MM.1S (cell line): ENCODE data around the gene PAPOLB.

Source experiments
- DNase-seq: peaks from one replicate; pipeline ENCODE4 v3.0.0-alpha.2; 2015
- H2AFZ ChIP-seq: fragments of 300-600 bp; sonication (generic); 2 replicates; pipeline ENCODE4 v1.6.0; 2016; ENCODE audit warnings: antibody characterized with exemption, low read length
- H3F3A ChIP-seq: fragments of 300-600 bp; sonication (generic); 2 replicates; pipeline ENCODE4 v1.6.1; 2016; ENCODE audit warnings: mild to moderate bottlenecking, antibody characterized with exemption, low read length, moderate library complexity, mixed read lengths; ENCODE audit not compliant: insufficient read depth
- H3K27ac ChIP-seq: fragments of 300-600 bp; sonication (generic); 2 replicates; pipeline ENCODE4 v1.5.1; 2016; ENCODE audit warnings: mild to moderate bottlenecking, low read length
- H3K27me3 ChIP-seq: fragments of 300-600 bp; sonication (generic); replicated peaks from 2 replicates; pipeline ENCODE4 v1.6.0; 2016; ENCODE audit warnings: low read length; ENCODE audit not compliant: insufficient read depth
- H3K36me3 ChIP-seq: fragments of 300-600 bp; sonication (generic); replicated peaks from 2 replicates; pipeline ENCODE4 v1.6.1; 2016; ENCODE audit warnings: mild to moderate bottlenecking, low read length, mixed read lengths; ENCODE audit not compliant: insufficient read depth
- H3K4me1 ChIP-seq: fragments of 300-600 bp; sonication (generic); 2 replicates; pipeline ENCODE4 v1.6.1; 2016; ENCODE audit warnings: low read length, mixed read lengths
- H3K4me2 ChIP-seq: fragments of 300-600 bp; sonication (generic); 2 replicates; pipeline ENCODE4 v1.6.0; 2016; ENCODE audit warnings: low read depth, low read length
- H3K4me3 ChIP-seq: fragments of 300-600 bp; sonication (generic); 2 replicates; pipeline ENCODE4 v1.5.1; 2016; ENCODE audit warnings: low read length, mixed read lengths
- H3K79me2 ChIP-seq: fragments of 300-600 bp; sonication (generic); 2 replicates; pipeline ENCODE4 v1.6.1; 2016; ENCODE audit warnings: mixed run types, low read length, mixed read lengths
- H3K9ac ChIP-seq: fragments of 300-600 bp; sonication (generic); 2 replicates; pipeline ENCODE4 v1.6.1; 2016; ENCODE audit warnings: low read length, mixed read lengths
- H3K9me2 ChIP-seq: fragments of 300-600 bp; sonication (generic); replicated peaks from 2 replicates; pipeline ENCODE4 v1.6.1; 2016; ENCODE audit warnings: mild to moderate bottlenecking, low read length, mixed read lengths; ENCODE audit not compliant: insufficient read depth
- H3K9me3 ChIP-seq: fragments of 300-600 bp; sonication (generic); replicated peaks from 2 replicates; pipeline ENCODE4 v1.6.1; 2016; ENCODE audit warnings: mild to moderate bottlenecking, low read length, mixed read lengths; ENCODE audit not compliant: insufficient read depth
- H4K20me1 ChIP-seq: fragments of 300-600 bp; sonication (generic); 2 replicates; pipeline ENCODE4 v1.6.1; 2016; ENCODE audit warnings: mild to moderate bottlenecking, low read length, moderate library complexity, mixed read lengths; ENCODE audit not compliant: insufficient read depth
- CTCF ChIP-seq: fragments of 300-600 bp; sonication (generic); IDR thresholded peaks from 2 replicates; pipeline ENCODE4 v1.5.1; 2016; ENCODE audit warnings: antibody characterized with exemption, low read length, mixed read lengths
- EZH2 ChIP-seq: fragments of 300-600 bp; sonication (generic); optimal IDR thresholded peaks from 2 replicates; pipeline ENCODE3; 2017; ENCODE audit warnings: low read depth, mild to moderate bottlenecking, antibody characterized with exemption, low read length, mixed read lengths
- EZH2phosphoT487 ChIP-seq: fragments of 300-600 bp; sonication (generic); IDR thresholded peaks from 2 replicates; pipeline ENCODE4 v1.6.1; 2018; ENCODE audit warnings: antibody characterized with exemption, low read length

Gene PAPOLB

GRCh38 chr7:4854916-4855315 is 6.9 kb downstream of the PAPOLB start:
- Histone ChIP-seq H3K27ac (no peak overlapping the region), H4K20me1 (no peaks in the 10 kb centered on the region), H3K9me2 (no peaks in the 10 kb centered on the region), H2AFZ (no peak overlapping the region), H3K79me2 (no peaks in the 10 kb centered on the region), H3K27me3 (peaks cover 31% of the 10 kb centered on the region), H3K4me2 (no peak overlapping the region), H3K9ac (no peak overlapping the region), H3K4me3 (no peak overlapping the region), H3K9me3 (no peaks in the 10 kb centered on the region), H3K4me1 (no peaks in the 10 kb centered on the region), H3F3A (no peaks in the 10 kb centered on the region), H3K36me3 (no peaks in the 10 kb centered on the region)
- no peak for DNase-seq
- no peak for TF ChIP-seq EZH2
- no peak for TF ChIP-seq EZH2phosphoT487
- TF ChIP-seq CTCF = no peak

GRCh38 chr7:4851459-4852422 is 10.1 kb downstream of the PAPOLB start:
- Histone ChIP-seq H4K20me1 (no peaks in the 10 kb centered on the region), H3K4me3 (no peak overlapping the region), H3K4me1 (no peaks in the 10 kb centered on the region), H3K9me3 (no peaks in the 10 kb centered on the region), H3K36me3 (no peaks in the 10 kb centered on the region), H3K9me2 (no peaks in the 10 kb centered on the region), H3K4me2 (no peak overlapping the region), H3K27me3 (peaks cover 56% of the 10 kb centered on the region), H3K27ac (no peak overlapping the region), H3F3A (no peaks in the 10 kb centered on the region), H3K79me2 (no peaks in the 10 kb centered on the region), H2AFZ (no peak overlapping the region), H3K9ac (no peak overlapping the region)
- DNase-seq = no peak
- TF ChIP-seq EZH2 (no peak), CTCF (no peak), EZH2phosphoT487 (no peak)

DNA sequence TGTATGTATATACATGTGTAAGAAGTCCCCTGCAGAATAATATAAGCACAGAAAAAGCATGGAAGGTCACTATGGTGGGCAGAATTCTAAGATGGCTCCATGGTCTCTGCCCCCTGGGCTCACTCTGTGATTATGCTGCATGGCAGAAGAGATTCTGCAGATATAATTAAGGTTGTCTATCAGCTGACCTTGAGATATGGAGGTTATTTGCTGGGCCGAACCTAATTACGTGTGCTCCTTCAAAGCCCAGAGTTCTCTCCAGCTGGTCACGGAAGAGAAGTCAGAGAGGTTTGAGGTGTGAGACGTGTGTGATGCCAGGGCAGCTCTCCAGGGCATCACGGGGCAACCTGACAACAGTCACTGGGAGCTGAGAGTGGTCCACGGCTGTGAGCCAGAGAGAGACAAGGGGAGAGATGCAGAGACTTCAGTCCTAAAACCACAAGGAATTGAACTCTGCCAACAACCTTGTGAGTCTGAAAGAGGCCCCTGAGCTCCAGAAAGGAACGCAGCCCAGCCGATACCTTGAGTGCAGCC is 11.5 kb downstream of the PAPOLB start:
- no peak for DNase-seq
- Histone ChIP-seq H3K79me2 (no peaks in the 10 kb centered on the region), H3K9me2 (no peaks in the 10 kb centered on the region), H3K27me3 (peaks cover 61% of the 10 kb centered on the region), H3K4me3 (no peak overlapping the region), H3K4me1 (no peaks in the 10 kb centered on the region), H3F3A (no peaks in the 10 kb centered on the region), H4K20me1 (no peaks in the 10 kb centered on the region), H3K4me2 (no peak overlapping the region), H3K9me3 (no peaks in the 10 kb centered on the region), H3K27ac (no peak overlapping the region), H3K36me3 (no peaks in the 10 kb centered on the region), H3K9ac (no peak overlapping the region), H2AFZ (no peak overlapping the region)
- TF ChIP-seq EZH2phosphoT487 = no peak
- TF ChIP-seq EZH2 = no peak
- TF ChIP-seq CTCF = no peak
